Left ventricle myocardium inferior (tissue), 1 donor: ENCODE measurements around the gene MPND. TPM values are rescaled to one million over a fixed set of nuclear protein-coding genes. Genes with fewer than 3 reads are reported as not detected.
A peak's percentile ranks its signal among the peaks of the same experiment; 100 is the strongest.

Experiments used
- DNase-seq: peaks from one replicate; pipeline ENCODE4 v3.0.0-alpha.2; 2020
- H3K27ac ChIP-seq: fragments of 200-600 bp; replicated peaks from 2 replicates; pipeline ENCODE4 v1.8.0; 2021
- H3K27me3 ChIP-seq: fragments of 200-600 bp; 2 replicates; pipeline ENCODE4 v1.8.0; 2021; ENCODE audit warnings: low read depth
- H3K36me3 ChIP-seq: fragments of 200-600 bp; 2 replicates; pipeline ENCODE4 v1.8.0; 2021
- H3K4me1 ChIP-seq: fragments of 200-600 bp; 2 replicates; pipeline ENCODE4 v1.8.0; 2021
- H3K4me3 ChIP-seq: fragments of 200-600 bp; 2 replicates; pipeline ENCODE4 v1.8.0; 2021; ENCODE audit warnings: mild to moderate bottlenecking, moderate library complexity
- H3K9me3 ChIP-seq: fragments of 200-600 bp; replicated peaks from 2 replicates; pipeline ENCODE4 v1.8.0; 2021
- intact Hi-C: fragments of 100-400 bp; cut with micrococcal nuclease; formaldehyde crosslinking; loops from one replicate; pipeline ENCODE4 v1.11.0; 2022
- total RNA-seq: library from RNA; stranded (reverse); fragmentation: NEBNext Ultra II Directional; extraction: Animal tissue kit (Norgen Biotek cat#: 25700); gene quantifications from one replicate; pipeline ENCODE4 v1.2.1, GENCODE V29; 2021
- TF ChIP-seq, protein P1 (sequence below): fragments of 200-600 bp; IDR thresholded peaks from 2 replicates; pipeline ENCODE4 v1.8.0; 2021; ENCODE audit warnings: antibody characterized with exemption, mild to moderate bottlenecking, borderline replicate concordance
- donor health status: DM: no; HTN: yes; CAD: no; lungs with severe emphysema.

MPND gene
- total RNA-seq, 1 donor from 2014 or later = 19.2 TPM

GRCh38 chr19:4390567-4391305 lies 47.4 kb downstream of the MPND start:
- intact Hi-C loops = no loop called here
- Histone ChIP-seq H3K9me3 (no peaks in the 10 kb centered on the region), H3K27ac (peak overlapping the region; percentile 86), H3K4me3 (peak overlapping the region; percentile 41), H3K36me3 (peaks cover 14% of the 10 kb centered on the region), H3K27me3 (no peaks in the 10 kb centered on the region), H3K4me1 (peaks cover 81% of the 10 kb centered on the region)
- TF ChIP-seq, protein P1, sequence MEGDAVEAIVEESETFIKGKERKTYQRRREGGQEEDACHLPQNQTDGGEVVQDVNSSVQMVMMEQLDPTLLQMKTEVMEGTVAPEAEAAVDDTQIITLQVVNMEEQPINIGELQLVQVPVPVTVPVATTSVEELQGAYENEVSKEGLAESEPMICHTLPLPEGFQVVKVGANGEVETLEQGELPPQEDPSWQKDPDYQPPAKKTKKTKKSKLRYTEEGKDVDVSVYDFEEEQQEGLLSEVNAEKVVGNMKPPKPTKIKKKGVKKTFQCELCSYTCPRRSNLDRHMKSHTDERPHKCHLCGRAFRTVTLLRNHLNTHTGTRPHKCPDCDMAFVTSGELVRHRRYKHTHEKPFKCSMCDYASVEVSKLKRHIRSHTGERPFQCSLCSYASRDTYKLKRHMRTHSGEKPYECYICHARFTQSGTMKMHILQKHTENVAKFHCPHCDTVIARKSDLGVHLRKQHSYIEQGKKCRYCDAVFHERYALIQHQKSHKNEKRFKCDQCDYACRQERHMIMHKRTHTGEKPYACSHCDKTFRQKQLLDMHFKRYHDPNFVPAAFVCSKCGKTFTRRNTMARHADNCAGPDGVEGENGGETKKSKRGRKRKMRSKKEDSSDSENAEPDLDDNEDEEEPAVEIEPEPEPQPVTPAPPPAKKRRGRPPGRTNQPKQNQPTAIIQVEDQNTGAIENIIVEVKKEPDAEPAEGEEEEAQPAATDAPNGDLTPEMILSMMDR = no peak
- DNase-seq = no peak

- no peaks in the 10 kb centered on the region for H3K9me3 ChIP-seq
- H3K36me3 ChIP-seq = peaks cover 16% of the 10 kb centered on the region
- H3K27me3 ChIP-seq = no peaks in the 10 kb centered on the region
- intact Hi-C loops = no loop called here
- H3K4me1 ChIP-seq = peaks cover 82% of the 10 kb centered on the region
- peak overlapping the region; percentile 41 for H3K4me3 ChIP-seq
- DNase-seq = no peak
- TF ChIP-seq, protein P1 = no peak
- peak overlapping the region; percentile 86 for H3K27ac ChIP-seq
Measured at GRCh38 chr19:4391306-4391693, 47.9 kb downstream of the MPND start.

GRCh38 chr19:4391701-4392483 lies 48.5 kb downstream of the MPND start:
- no peaks in the 10 kb centered on the region for H3K9me3 ChIP-seq
- peak; percentile 53 for DNase-seq
- H3K27ac ChIP-seq = peak overlapping the region; percentile 86
- H3K4me3 ChIP-seq = peak overlapping the region; percentile 41
- H3K4me1 ChIP-seq = peaks cover 88% of the 10 kb centered on the region
- H3K27me3 ChIP-seq = no peaks in the 10 kb centered on the region
- H3K36me3 ChIP-seq = peaks cover 16% of the 10 kb centered on the region
- TF ChIP-seq, protein P1 = no peak
- intact Hi-C loops = no loop called here

DNA sequence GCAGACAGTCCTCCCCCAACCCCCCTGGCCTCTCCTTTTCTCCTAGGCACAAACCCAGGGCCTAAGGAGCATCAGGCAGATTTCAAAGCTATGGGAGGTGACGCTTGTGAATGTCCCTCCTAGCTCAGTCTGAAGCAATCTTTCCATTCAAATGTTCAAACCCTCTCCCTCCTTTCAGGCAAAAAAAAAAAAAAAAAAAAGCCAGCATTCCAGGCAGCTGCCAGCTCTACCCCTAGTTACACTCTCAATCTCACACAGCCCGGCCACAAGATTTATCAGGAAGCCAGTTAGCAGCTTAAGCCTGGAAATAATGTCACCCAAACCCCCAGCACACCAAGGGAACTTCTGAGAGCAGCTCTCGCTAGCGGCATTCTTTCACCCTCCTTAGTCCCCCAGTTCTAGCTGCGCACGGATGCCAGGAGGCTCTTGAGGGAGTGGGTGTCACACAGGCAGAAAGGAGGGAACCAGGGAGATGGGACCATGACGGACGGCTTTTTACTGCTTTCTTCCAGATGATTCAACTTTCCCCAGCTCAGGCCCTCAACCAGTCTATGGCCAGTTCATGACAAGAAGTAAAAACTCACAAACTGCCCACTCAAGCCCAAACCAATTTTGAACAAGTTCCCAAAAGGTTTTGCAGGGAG lies 50.7 kb downstream of the MPND start:
- H3K4me3 ChIP-seq = no peak overlapping the region
- H3K27ac ChIP-seq = no peak overlapping the region
- no peaks in the 10 kb centered on the region for H3K27me3 ChIP-seq
- H3K4me1 ChIP-seq = peaks cover 93% of the 10 kb centered on the region
- TF ChIP-seq, protein P1 = no peak
- intact Hi-C loops = no loop called here
- peaks cover 13% of the 10 kb centered on the region for H3K36me3 ChIP-seq
- no peaks in the 10 kb centered on the region for H3K9me3 ChIP-seq
- DNase-seq = no peak

- H3K4me3 ChIP-seq = no peak overlapping the region
- DNase-seq = no peak
- H3K4me1 ChIP-seq = peaks cover 86% of the 10 kb centered on the region
- peaks cover 8% of the 10 kb centered on the region for H3K36me3 ChIP-seq
- peak overlapping the region; percentile 28 for H3K27ac ChIP-seq
- no peaks in the 10 kb centered on the region for H3K27me3 ChIP-seq
- intact Hi-C loops = no loop called here
- H3K9me3 ChIP-seq = no peaks in the 10 kb centered on the region
- TF ChIP-seq, protein P1 = no peak
Measured at GRCh38 chr19:4396949-4397783, 53.8 kb downstream of the MPND start.
